SH-SY5Y (cell line): Measurements from ENCODE around the gene CDC37L1.

ENCODE experiments used
- GATA2 ChIP-seq: IDR thresholded peaks from 2 replicates; pipeline ENCODE4 v1.6.1; 2011; ENCODE audit warnings: mild to moderate bottlenecking, low read depth, low read length
- GATA3 ChIP-seq: IDR thresholded peaks from 2 replicates; pipeline ENCODE4 v1.6.1; 2011; ENCODE audit warnings: low read depth, mild to moderate bottlenecking, low read length, moderate library complexity

DNA sequence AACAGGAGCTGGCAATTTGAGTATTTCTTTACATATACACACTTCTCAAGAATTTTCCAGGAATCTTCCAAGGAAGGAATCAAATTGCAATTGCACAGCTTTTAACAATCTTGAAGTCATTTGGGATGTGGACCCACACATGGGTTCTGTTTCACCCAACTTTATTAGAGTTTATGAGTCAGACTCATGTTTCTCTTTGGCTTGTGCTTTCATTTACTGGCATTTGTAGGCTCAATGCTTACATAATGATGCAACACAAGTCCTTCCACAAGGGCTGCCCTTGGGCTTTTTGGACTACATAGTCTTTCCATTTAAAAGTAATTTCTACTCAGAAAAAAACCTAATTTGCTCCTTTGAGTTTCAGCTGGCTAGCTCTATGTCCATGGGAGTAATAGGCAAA lies 4.6 kb upstream of the CDC37L1 start:
- no peak for TF ChIP-seq GATA3
- TF ChIP-seq GATA2: no peak
